NCI-H2196 treated with DMSO at 0.1 percent for 48 hours (cell line): Measurements from ENCODE around the gene ALK.

Experiments
- DNase-seq: peaks from one replicate; lab custom pipeline; 2025; ENCODE audit not compliant: unreplicated experiment; lab: John Stamatoyannopoulos, UW

The ALK gene

GRCh38 chr2:29463181-29463900, 458.0 kb downstream of the ALK start:
- DNase-seq, result no peak

GRCh38 chr2:29462293-29462692, 459.1 kb downstream of the ALK start:
- DNase-seq, result no peak

DNA sequence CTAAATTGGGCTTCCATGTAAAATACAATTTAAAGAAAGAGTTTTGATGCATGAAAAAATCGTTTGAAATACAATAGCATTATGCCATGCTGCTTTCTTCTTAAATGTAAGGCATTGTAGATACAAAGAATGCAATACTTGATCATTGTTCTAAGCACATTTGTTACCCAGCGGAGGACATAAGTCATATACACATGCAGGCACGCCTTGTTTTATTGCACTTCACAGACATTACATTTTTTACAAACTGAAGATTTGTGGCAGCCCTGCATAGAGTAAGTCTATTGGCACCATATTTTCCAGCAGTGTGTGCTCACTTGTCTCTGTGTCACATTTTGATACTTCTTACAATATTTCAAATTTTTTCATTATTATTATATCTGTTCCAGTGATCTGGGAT, 461.2 kb downstream of the ALK start:
- DNase-seq, result no peak

DNA sequence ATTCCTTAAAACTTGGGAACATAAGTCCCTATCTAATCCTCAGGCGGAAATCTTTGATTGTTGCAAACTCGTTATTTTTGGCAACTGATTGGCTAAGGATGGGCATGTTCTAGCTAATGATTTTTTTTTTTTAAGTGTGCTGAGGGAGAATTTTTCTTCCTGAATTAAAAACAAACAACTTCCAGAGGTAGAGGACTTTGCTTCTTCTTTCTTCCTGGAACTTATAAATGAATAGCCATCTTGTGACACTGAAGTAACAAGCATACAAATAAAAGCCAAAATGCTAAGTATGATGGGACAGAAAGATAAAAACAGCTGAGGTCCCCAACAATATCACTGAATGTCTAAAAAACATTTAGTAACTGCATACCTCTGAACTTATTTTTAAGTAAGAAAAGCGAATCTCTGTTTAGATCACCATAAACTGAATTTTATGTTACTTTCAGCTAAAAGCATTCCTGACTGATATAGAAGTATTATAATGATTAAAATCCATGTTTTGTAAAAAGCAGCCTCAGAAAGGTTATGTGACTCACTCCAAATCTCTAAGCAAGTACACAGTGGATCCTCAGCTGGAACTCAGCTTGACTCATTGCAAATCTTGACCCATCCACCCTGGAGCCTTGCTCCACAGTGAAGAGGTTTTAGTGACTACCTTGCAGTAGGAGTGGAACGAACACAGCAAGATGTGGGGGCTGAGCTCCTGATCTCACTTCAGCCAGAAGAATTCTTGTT, 461.8 kb downstream of the ALK start:
- no peak for DNase-seq

- DNase-seq, result no peak
Measured at GRCh38 chr2:29456429-29456828, 465.0 kb downstream of the ALK start.

DNA sequence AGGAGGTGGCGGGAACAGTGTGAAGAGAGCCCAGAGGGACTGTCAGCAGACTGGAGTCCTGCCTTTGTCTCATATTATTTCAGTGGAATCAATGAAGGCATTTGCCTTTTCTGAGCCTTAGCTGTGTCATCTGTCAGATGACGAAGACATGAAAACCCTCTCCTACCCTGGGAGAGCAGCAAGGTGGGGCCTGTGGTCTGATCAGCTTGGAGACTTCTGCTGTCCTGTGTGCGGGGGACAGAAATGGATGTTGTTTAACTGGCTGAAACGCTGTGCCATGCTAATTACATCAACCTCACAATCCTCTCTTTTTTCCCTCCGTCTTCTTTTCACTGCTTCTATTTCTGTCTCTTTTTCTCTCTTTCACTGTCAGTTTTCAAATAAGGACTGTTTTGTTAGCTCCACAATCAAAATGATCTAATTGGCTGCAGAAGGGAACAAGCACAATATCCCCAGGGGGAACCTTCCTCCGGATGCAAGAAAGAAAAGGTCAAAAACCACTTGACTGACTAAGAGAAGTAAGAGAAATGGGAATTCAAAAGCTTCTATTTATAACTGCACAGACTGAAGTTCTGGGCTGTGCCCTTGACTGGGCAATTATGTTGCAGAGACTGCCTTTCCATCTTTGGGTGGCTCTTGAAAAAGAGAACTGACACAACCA, 466.1 kb downstream of the ALK start:
- DNase-seq, result no peak

GRCh38 chr2:29452036-29452435, 469.4 kb downstream of the ALK start:
- DNase-seq, result no peak

GRCh38 chr2:29450596-29451222, 470.7 kb downstream of the ALK start:
- no peak for DNase-seq

GRCh38 chr2:29449499-29449898, 471.9 kb downstream of the ALK start:
- no peak for DNase-seq

GRCh38 chr2:29448096-29448688, 473.2 kb downstream of the ALK start:
- no peak for DNase-seq

DNA sequence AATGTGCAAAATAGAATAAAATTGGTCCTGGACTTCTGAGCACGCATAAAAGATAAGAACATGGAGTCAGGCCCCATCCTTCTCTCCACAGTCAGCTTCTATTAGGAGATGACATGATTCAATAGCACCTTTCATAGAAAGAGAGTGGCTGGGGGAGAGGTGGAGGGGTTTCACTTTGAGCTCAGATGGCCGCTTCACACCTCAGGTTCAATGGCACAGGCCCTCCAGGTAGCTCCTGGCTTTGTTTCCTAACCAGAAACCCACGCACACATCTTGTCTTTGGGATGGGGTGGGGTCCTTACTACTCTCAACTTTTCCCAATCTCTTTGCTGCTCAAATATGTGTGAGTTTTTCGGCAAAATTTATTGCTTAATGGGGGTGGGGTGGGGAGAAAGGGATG, 473.9 kb downstream of the ALK start:
- DNase-seq, result no peak

DNA sequence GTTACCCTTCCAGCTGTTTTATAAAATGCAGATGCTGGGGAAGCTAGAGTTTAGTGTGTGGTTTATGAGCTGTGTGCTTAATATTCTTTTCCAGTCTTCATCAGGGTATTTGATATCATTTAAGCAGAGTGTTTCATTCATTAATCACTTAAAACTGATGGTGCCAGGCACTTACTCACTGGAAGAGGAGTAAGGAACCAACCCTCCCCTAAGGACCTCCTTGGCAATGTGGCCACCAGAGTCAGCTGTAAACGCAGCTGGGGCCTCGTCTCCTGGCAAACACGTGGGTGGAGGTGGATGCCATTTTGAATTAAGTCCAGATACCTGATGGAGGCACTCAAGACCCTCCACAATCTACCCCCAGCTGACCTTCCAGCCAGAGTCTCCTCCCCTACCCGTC, 474.5 kb downstream of the ALK start:
- no peak for DNase-seq

DNA sequence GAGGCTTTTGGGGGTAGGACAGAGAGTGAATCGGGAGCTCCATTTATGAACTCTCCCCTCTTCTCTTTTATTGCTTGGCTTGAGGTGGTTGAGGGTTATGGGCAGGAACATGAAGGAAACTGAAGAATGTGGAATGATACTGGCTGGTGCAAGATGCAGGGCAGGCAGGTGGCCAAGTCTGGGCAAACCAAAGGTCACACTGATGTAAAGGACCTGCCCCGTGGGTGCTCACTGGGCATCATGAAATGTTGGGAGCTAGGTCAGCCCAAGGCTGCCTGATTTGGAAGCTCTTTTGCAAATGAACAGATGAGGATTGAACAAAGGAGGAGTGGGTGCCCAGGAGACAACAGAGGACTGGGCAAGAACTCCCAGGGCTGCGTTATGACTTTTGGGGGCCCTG, 477.2 kb downstream of the ALK start:
- DNase-seq, result no peak

- DNase-seq, result no peak
Measured at GRCh38 chr2:29443627-29444026, 477.8 kb downstream of the ALK start.

DNA sequence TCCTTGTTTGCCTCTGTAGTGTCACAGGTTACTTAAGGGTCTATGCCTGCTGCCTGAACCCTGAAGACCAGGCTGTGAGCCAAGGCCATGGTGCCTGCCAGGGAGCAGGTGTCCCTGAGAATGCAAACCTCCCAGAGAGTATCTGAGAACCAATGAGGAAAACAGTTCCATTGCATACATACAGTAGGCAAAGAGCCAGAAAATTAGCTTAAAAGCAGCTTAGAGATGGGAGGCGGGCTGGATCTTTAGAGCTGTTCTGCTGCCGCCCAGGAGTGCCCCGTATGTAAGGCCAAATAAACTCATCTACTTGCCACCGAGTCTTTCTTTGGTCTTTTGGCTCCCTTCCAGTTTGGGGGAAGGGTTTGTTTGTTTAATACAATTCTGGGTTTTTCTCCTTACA, 478.2 kb downstream of the ALK start:
- no peak for DNase-seq

DNA sequence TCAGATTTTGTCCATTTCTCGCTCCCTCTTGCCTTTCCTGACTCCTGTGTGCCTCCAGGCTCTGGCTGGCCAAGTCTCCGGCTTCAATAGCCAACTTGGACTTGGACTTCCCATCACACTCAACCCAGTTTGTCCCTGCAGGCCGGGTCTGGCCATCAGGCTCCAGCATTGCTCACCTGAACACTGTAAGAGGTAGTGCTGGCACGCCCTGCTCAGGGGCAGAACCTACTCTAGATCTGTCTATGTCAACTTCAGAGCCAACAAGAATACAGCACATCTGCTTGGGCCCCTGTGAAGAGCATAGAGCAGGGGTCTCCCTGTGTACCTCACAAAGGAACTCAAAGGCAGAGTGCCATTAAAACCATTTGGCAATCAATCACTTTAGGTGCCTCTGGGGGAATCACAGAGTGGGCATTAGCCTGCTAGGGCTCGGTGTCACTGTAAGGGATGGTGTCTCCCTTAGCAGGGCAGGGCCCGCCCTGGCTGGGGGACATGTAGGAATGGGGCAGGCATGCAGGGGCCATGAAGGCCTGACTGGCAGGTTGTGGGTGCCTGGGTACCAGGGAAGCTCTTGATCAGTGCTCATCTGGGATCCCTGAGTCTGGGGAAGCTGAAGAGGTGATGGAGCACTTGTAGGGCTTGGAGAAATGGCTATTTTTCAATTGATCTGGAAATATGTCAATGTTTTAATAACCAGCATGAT, 480.3 kb downstream of the ALK start:
- no peak for DNase-seq

- no peak for DNase-seq
Measured at GRCh38 chr2:29433920-29434319, 487.5 kb downstream of the ALK start.

DNA sequence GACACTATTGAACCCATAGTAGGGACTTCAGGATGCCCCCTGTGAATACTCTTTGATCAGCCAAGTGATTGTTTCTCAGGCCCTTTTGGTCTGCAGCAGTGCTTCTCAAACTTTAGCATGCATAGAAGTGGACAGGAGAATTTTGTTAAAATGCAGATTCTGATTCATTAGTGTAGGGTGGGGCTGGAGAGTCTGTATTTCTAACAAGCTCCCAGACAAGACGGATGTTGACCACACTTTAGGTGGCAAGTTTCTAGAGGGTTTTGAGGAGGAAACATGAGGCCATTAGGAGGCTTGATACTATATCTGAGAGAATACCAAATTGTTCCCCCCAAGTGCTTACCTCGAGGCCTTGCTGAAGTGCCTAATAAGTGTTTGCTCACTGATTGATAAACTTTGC, 488.3 kb downstream of the ALK start:
- no peak for DNase-seq

DNA sequence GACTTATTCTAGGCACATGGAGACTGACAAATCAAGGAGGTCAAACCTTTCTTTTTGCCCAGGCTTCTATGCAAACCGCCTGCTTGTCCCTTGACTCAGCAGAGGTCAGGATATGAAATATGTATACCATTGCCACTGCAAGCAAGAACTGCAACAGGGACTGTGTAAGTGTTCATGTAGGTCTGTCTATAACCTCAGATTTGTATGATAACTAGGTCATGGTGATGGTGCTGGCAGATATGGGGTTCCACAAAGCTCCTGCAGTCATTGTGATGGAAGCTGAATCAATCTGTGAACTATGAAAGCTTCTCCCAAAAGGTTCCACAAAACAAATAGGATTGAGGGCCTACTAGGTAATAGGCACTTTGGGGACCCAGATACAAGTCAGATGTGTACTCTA, 489.9 kb downstream of the ALK start:
- no peak for DNase-seq

GRCh38 chr2:29430382-29431112, 490.8 kb downstream of the ALK start:
- DNase-seq, result no peak
